Measurements from ENCODE around the gene RBMS1. TPM values are rescaled to one million over a fixed set of nuclear protein-coding genes. Genes with fewer than 3 reads are reported as not detected.
"Not testable (repeated sequence)": the region's sequence is repeated elsewhere in the genome, so short reads cannot be mapped to it uniquely, and the experiment has no call there.

The RBMS1 gene
- total RNA-seq, 2 donors from 2014 or later: 18.8 to 22.8 TPM

DNA sequence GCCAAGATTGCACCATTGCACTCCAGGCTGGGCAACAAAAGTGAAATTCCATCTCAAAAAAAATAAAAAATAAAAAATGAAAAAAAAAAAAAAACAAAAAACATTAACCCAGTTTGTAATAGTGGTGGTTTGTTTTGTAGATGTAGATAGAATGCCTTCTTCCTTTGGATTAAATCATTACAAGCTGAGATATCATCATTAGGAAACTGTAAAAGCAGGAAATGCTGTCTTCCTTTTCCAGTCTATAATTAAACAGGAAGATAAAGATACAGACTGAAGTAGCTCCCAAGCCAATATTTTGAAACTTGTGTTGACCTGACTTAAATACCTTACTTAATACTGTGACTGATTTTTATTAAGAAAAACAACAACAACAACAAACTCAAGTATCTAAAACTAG is 43.1 kb downstream of the RBMS1 start:
- Histone ChIP-seq H3K4me1 (replicated peaks) (no peaks in the 10 kb centered on the region), H3K27ac (no peak overlapping the region), H3K4me3 (no peak overlapping the region), H3K36me3 (no peaks in the 10 kb centered on the region), H3K27me3 (replicated peaks; ENCODE audit: insufficient read depth) (no peaks in the 10 kb centered on the region), H3K9me3 (no peaks in the 10 kb centered on the region)
- intact Hi-C loops (cut with DNase I): no loop called here
- TF ChIP-seq, protein P1, sequence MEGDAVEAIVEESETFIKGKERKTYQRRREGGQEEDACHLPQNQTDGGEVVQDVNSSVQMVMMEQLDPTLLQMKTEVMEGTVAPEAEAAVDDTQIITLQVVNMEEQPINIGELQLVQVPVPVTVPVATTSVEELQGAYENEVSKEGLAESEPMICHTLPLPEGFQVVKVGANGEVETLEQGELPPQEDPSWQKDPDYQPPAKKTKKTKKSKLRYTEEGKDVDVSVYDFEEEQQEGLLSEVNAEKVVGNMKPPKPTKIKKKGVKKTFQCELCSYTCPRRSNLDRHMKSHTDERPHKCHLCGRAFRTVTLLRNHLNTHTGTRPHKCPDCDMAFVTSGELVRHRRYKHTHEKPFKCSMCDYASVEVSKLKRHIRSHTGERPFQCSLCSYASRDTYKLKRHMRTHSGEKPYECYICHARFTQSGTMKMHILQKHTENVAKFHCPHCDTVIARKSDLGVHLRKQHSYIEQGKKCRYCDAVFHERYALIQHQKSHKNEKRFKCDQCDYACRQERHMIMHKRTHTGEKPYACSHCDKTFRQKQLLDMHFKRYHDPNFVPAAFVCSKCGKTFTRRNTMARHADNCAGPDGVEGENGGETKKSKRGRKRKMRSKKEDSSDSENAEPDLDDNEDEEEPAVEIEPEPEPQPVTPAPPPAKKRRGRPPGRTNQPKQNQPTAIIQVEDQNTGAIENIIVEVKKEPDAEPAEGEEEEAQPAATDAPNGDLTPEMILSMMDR (IDR thresholded peaks at IDR 0.05): no peak
- TF ChIP-seq POLR2AphosphoS5 (IDR thresholded peaks at IDR 0.05) (no peak), POLR2A (IDR thresholded peaks at IDR 0.05) (no peak)
- DNase-seq (ENCODE audit: low spot score): no peak

GRCh38 chr2:160448821-160449220 is 44.8 kb downstream of the RBMS1 start:
- H3K4me1 ChIP-seq (replicated peaks); H3K9me3 ChIP-seq; DNase-seq (ENCODE audit: low spot score); H3K27ac ChIP-seq; H3K36me3 ChIP-seq; H3K4me3 ChIP-seq; H3K27me3 ChIP-seq (replicated peaks; ENCODE audit: insufficient read depth); intact Hi-C loops (cut with DNase I): not testable (repeated sequence)
- WGBS: 94% methylated on average over 29 of the region's 29 CpGs

DNA sequence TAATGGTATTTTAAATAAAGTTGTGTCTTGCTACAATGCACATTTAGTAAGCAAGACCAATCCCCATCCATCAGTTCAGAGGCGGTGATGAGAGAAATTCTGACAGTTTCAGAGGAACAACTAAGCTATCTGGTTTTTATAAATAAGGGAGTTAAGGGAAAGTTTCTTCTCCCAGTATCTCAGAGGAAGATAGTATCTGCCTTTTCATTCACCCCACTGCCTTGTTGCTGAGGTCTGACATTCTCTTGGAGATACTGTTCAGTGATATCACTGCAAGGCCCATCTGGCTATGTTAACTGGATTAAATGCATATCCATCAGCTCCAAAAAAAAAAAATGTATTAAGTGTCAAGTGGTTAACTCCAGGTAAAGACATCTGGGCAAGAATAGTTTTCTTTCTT is 47.9 kb downstream of the RBMS1 start:
- TF ChIP-seq, protein P1 (IDR thresholded peaks at IDR 0.05): no peak
- TF ChIP-seq POLR2AphosphoS5 (IDR thresholded peaks at IDR 0.05) (no peak), POLR2A (IDR thresholded peaks at IDR 0.05) (no peak)
- Histone ChIP-seq H3K9me3 (no peaks in the 10 kb centered on the region), H3K36me3 (no peaks in the 10 kb centered on the region), H3K4me1 (replicated peaks) (no peaks in the 10 kb centered on the region), H3K27ac (no peak overlapping the region), H3K4me3 (no peak overlapping the region), H3K27me3 (replicated peaks; ENCODE audit: insufficient read depth) (no peaks in the 10 kb centered on the region)
- WGBS: 85% methylated on average over 1 of the region's 1 CpG
- DNase-seq (ENCODE audit: low spot score): no peak
- intact Hi-C loops (cut with DNase I): no loop called here

- 88% methylated on average over 7 of the region's 7 CpGs for WGBS
Observed at GRCh38 chr2:160442603-160443002, 51.0 kb downstream of the RBMS1 start.

DNA sequence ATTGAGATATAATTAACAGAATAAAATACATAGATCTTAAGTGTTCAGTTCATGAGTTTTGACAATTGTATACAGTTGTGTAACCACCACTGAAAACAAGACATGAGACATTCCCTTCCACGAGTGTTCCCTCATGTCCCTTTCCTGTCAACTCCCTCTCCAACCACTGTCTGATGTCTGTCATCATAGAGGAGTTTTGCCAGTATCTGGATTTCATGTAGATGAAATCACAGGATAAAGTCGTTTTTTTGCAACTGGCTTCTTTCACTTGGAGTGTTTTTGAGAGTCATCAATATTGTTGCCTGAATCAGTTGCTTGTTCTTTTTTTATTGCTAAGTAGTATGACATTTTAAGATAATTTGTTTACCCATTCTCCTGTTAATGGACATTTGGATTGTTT is 52.7 kb downstream of the RBMS1 start:
- no peak overlapping the region for H3K4me3 ChIP-seq
- no peaks in the 10 kb centered on the region for H3K27me3 ChIP-seq (replicated peaks; ENCODE audit: insufficient read depth)
- DNase-seq (ENCODE audit: low spot score): no peak
- WGBS: 27% methylated on average over 2 of the region's 2 CpGs
- intact Hi-C loops (cut with DNase I): no loop called here
- H3K27ac ChIP-seq: no peak overlapping the region
- no peaks in the 10 kb centered on the region for H3K36me3 ChIP-seq
- TF ChIP-seq POLR2A (IDR thresholded peaks at IDR 0.05) (no peak), POLR2AphosphoS5 (IDR thresholded peaks at IDR 0.05) (no peak)
- TF ChIP-seq, protein P1 (IDR thresholded peaks at IDR 0.05): no peak
- no peaks in the 10 kb centered on the region for H3K4me1 ChIP-seq (replicated peaks)
- no peaks in the 10 kb centered on the region for H3K9me3 ChIP-seq

More at GRCh38 chr2:160442603-160443002, 51.0 kb downstream of the RBMS1 start:
- intact Hi-C loops (cut with DNase I): no loop called here
- Histone ChIP-seq H3K27ac (no peak overlapping the region), H3K9me3 (no peaks in the 10 kb centered on the region), H3K36me3 (no peaks in the 10 kb centered on the region), H3K4me3 (no peak overlapping the region), H3K4me1 (replicated peaks) (no peaks in the 10 kb centered on the region), H3K27me3 (replicated peaks; ENCODE audit: insufficient read depth) (no peaks in the 10 kb centered on the region)
- no peak for DNase-seq (ENCODE audit: low spot score)
- TF ChIP-seq POLR2A (IDR thresholded peaks at IDR 0.05): no peak
- no peak for TF ChIP-seq POLR2AphosphoS5 (IDR thresholded peaks at IDR 0.05)
- TF ChIP-seq, protein P1 (IDR thresholded peaks at IDR 0.05): no peak

GRCh38 chr2:160439038-160439437 is 54.6 kb downstream of the RBMS1 start:
- DNase-seq (ENCODE audit: low spot score); H3K4me3 ChIP-seq; H3K36me3 ChIP-seq; intact Hi-C loops (cut with DNase I); H3K4me1 ChIP-seq (replicated peaks); H3K27me3 ChIP-seq (replicated peaks; ENCODE audit: insufficient read depth); H3K9me3 ChIP-seq; H3K27ac ChIP-seq: not testable (repeated sequence)
- 100% methylated on average over 18 of the region's 32 CpGs for whole genome bisulfite sequencing
